ENCODE results near the gene VPS16. TPM values are rescaled to one million over a fixed set of nuclear protein-coding genes. Genes with fewer than 3 reads are reported as not detected.
"Not testable (repeated sequence)": the region's sequence is repeated elsewhere in the genome, so short reads cannot be mapped to it uniquely, and the experiment has no call there.

The VPS16 gene
- total and polyA plus RNA-seq, 2 donors = 37.0 to 93.3 TPM

DNA sequence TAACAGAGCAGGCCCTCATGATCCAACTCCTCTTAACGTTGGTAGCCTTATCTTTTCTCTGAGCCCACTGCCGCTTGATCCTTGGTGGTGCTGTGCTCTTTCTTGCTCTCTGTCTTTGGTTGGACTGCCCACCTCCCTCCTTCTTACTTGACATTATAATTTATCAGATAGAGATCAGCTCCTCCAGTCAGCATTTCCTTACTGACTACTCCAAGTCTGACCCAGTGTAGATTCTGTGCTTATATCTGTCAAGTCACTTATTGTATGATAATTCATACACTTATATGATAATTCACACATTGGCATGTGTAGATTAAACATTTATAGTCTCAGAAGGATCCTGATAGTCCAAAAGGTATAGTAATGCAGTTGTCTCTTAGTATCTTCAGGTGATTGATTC, 50.8 kb downstream of the VPS16 start:
- Histone ChIP-seq H3K4me3 (ENCODE audit: low read length in 2 of 2) (no peak overlapping the region), H3K36me3 (ENCODE audit: control insufficient read depth in 2 of 2, insufficient read depth in 2 of 2, low read length in 1 of 2) (peaks cover 0 to 3% of the 10 kb centered on the region in 2 donors), H3K9me3 (ENCODE audit: control insufficient read depth in 2 of 2, insufficient read depth in 1 of 2, low read length in 1 of 2) (peaks cover 0 to 15% of the 10 kb centered on the region in 2 donors), H3K27me3 (ENCODE audit: control insufficient read depth in 2 of 2, insufficient read depth in 1 of 2, low read length in 1 of 2) (no peaks in the 10 kb centered on the region), H3K4me1 (ENCODE audit: control insufficient read depth in 2 of 2, insufficient read depth in 2 of 2, low read length in 2 of 2) (peaks cover 0 to 2% of the 10 kb centered on the region in 2 donors), H3K27ac (ENCODE audit: low read depth in 1 of 2, low read length in 1 of 2) (no peak overlapping the region)
- DNase-seq (ENCODE audit: low read depth in 6 of 9, low spot score in 9 of 9) = no peak
- WGBS = 96% methylated on average over 2 of the region's 2 CpGs

DNA sequence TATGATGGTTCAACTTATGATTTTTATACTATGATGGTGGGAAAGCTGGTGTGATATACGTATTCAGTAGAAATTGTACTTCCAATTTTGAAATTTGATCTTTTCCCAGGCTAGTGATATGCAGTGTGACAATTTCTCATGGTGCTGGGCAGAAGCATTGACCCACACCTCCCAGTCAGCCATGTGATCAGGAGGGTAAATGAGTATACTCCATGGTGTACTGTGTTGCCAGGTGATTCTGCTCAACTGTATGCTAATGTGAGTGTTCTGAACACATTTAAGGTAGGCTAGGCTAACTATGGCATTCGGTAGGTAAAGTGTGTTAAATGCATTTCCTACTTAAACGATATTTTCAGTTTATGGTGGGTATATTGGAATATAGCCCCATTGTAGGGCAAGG, 51.8 kb downstream of the VPS16 start:
- WGBS = 98% methylated on average over 3 of the region's 3 CpGs
- Histone ChIP-seq H3K27ac (ENCODE audit: low read depth in 1 of 2, low read length in 1 of 2) (no peak overlapping the region), H3K27me3 (ENCODE audit: control insufficient read depth in 2 of 2, insufficient read depth in 1 of 2, low read length in 1 of 2) (no peaks in the 10 kb centered on the region), H3K4me3 (ENCODE audit: low read length in 2 of 2) (no peak overlapping the region), H3K36me3 (ENCODE audit: control insufficient read depth in 2 of 2, insufficient read depth in 2 of 2, low read length in 1 of 2) (peaks cover 0 to 3% of the 10 kb centered on the region in 2 donors), H3K9me3 (ENCODE audit: control insufficient read depth in 2 of 2, insufficient read depth in 1 of 2, low read length in 1 of 2) (peaks cover 0 to 15% of the 10 kb centered on the region in 2 donors), H3K4me1 (ENCODE audit: control insufficient read depth in 2 of 2, insufficient read depth in 2 of 2, low read length in 2 of 2) (peaks cover 0 to 2% of the 10 kb centered on the region in 2 donors)
- no peak for DNase-seq (ENCODE audit: low read depth in 6 of 9, low spot score in 9 of 9)

DNA sequence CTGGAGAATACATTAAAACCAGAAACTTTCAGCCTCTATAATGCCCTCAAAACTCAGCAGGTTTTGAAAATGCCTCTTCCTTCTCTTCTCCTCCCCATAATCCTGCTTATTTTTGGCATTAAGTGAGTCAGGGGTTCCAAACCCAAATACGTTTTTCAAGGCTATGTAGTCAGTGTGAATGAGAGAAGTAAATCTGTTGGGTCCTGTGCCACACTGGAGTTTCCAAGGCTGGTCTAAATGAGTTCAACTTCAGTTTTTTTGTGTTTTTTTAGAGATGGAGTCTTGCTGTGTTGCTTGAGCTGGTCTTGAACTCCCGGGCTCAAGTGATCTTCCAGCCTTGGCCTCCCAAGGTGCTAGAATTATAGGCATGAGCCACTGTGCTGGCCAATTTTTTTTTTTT, 53.7 kb downstream of the VPS16 start:
- no peaks in the 10 kb centered on the region for H3K4me1 ChIP-seq (ENCODE audit: control insufficient read depth in 2 of 2, insufficient read depth in 2 of 2, low read length in 2 of 2)
- WGBS = 94% methylated on average over 2 of the region's 2 CpGs
- no peaks in the 10 kb centered on the region for H3K27me3 ChIP-seq (ENCODE audit: control insufficient read depth in 2 of 2, insufficient read depth in 1 of 2, low read length in 1 of 2)
- peaks cover 0 to 3% of the 10 kb centered on the region in 2 donors for H3K36me3 ChIP-seq (ENCODE audit: control insufficient read depth in 2 of 2, insufficient read depth in 2 of 2, low read length in 1 of 2)
- H3K9me3 ChIP-seq (ENCODE audit: control insufficient read depth in 2 of 2, insufficient read depth in 1 of 2, low read length in 1 of 2) = peaks cover 0 to 15% of the 10 kb centered on the region in 2 donors
- no peak for DNase-seq (ENCODE audit: low read depth in 6 of 9, low spot score in 9 of 9)
- H3K27ac ChIP-seq (ENCODE audit: low read depth in 1 of 2, low read length in 1 of 2) = no peak overlapping the region
- no peak overlapping the region for H3K4me3 ChIP-seq (ENCODE audit: low read length in 2 of 2)

DNA sequence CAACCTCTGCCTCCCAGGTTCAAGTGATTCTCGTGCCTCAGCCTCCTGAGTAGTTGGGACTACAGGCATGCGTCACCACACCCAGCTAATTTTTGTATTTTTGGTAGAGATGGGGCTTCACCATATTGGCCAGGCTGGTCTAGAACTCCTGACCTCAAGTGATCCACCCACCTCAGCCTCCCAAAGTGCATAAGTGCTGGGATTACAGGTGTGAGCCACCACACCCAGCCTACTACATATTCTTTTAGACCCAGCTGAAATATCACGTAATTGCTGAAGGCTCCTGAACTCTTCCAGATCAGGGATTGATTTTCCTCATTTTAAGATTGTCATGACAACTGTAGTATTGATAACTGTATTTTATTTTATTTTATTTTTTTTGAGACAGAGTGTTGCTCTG, 54.6 kb downstream of the VPS16 start:
- WGBS = 95% methylated on average over 3 of the region's 3 CpGs
- H3K9me3 ChIP-seq (ENCODE audit: control insufficient read depth in 2 of 2, insufficient read depth in 1 of 2, low read length in 1 of 2) = peaks cover 0 to 15% of the 10 kb centered on the region in 2 donors
- not testable (repeated sequence) for H3K4me3 ChIP-seq (ENCODE audit: low read length in 2 of 2); H3K27ac ChIP-seq (ENCODE audit: low read depth in 1 of 2, low read length in 1 of 2); H3K4me1 ChIP-seq (ENCODE audit: control insufficient read depth in 2 of 2, insufficient read depth in 2 of 2, low read length in 2 of 2); DNase-seq (ENCODE audit: low read depth in 6 of 9, low spot score in 9 of 9); H3K36me3 ChIP-seq (ENCODE audit: control insufficient read depth in 2 of 2, insufficient read depth in 2 of 2, low read length in 1 of 2); H3K27me3 ChIP-seq (ENCODE audit: control insufficient read depth in 2 of 2, insufficient read depth in 1 of 2, low read length in 1 of 2)

DNA sequence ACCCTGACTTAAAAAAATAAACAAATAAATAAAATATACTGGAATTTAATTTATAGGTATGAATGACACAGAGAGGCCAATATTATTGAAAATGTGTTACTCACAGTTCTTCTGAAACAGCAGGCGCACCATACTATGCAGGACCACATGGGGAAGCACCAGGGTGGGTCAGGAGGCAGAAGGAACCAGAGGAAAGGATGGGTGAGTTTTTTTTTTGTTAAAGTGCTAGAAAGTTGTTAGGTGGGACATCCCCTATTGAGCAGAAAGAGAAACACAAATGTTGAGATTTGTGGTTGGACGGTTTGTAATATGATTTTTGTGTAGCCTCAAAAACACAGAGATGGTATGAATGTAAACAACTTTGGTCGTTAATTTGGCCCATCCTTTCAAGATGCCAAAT, 58.7 kb downstream of the VPS16 start:
- Histone ChIP-seq H3K9me3 (ENCODE audit: control insufficient read depth in 2 of 2, insufficient read depth in 1 of 2, low read length in 1 of 2) (peaks cover 0 to 14% of the 10 kb centered on the region in 2 donors), H3K27ac (ENCODE audit: low read depth in 1 of 2, low read length in 1 of 2) (no peak overlapping the region), H3K36me3 (ENCODE audit: control insufficient read depth in 2 of 2, insufficient read depth in 2 of 2, low read length in 1 of 2) (no peaks in the 10 kb centered on the region), H3K27me3 (ENCODE audit: control insufficient read depth in 2 of 2, insufficient read depth in 1 of 2, low read length in 1 of 2) (no peaks in the 10 kb centered on the region), H3K4me1 (ENCODE audit: control insufficient read depth in 2 of 2, insufficient read depth in 2 of 2, low read length in 2 of 2) (peaks cover 10 to 14% of the 10 kb centered on the region in 2 donors), H3K4me3 (ENCODE audit: low read length in 2 of 2) (no peak overlapping the region)
- no peak for DNase-seq (ENCODE audit: low read depth in 6 of 9, low spot score in 9 of 9)
- WGBS = 93% methylated on average over 3 of the region's 3 CpGs

DNA sequence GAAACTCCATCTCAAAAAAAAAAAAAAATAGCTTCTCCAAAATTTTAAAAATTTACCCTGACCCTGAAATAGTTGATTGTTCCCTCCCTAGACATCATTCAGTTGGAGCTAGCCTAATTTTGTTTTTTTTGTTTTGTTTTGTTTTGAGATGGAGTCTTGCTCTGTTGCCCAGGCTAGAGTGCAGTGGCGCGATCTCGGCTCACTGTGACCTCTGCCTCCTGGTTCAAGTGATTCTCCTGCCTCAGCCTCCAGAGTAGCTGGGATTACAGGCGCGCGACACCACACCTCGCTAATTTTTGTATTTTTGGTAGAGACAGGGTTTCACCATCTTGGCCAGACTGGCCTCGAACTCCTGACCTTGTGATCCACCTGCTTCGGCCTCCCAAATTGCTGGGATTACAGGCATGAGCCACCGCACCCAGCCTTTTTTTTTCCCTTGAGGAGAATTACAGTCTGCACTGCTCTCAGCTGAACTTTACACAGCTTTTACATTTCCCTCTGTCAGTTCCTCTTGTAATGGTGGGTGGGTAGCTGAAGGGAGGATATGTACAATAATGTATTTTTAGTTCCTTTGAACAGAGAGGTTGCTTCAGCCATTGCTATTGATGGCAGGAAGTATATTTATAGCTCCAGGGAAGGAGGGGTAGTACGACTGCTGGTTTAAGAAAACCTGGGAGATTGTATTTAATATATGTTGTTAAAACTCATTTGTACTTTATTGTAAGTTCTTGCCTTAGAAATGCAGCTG, 60.5 kb downstream of the VPS16 start:
- H3K36me3 ChIP-seq (ENCODE audit: control insufficient read depth in 2 of 2, insufficient read depth in 2 of 2, low read length in 1 of 2) = no peaks in the 10 kb centered on the region
- H3K27ac ChIP-seq (ENCODE audit: low read depth in 1 of 2, low read length in 1 of 2) = peak overlapping the region in 1 of 2 donors; percentile 59
- H3K4me1 ChIP-seq (ENCODE audit: control insufficient read depth in 2 of 2, insufficient read depth in 2 of 2, low read length in 2 of 2) = peaks cover 10 to 14% of the 10 kb centered on the region in 2 donors
- H3K27me3 ChIP-seq (ENCODE audit: control insufficient read depth in 2 of 2, insufficient read depth in 1 of 2, low read length in 1 of 2) = no peaks in the 10 kb centered on the region
- 68% methylated on average over 11 of the region's 11 CpGs for WGBS
- H3K4me3 ChIP-seq (ENCODE audit: low read length in 2 of 2) = no peak overlapping the region
- peak; percentile 16 to 71 (median 38) for DNase-seq (ENCODE audit: low read depth in 6 of 9, low spot score in 9 of 9)
- H3K9me3 ChIP-seq (ENCODE audit: control insufficient read depth in 2 of 2, insufficient read depth in 1 of 2, low read length in 1 of 2) = no peaks in the 10 kb centered on the region

DNA sequence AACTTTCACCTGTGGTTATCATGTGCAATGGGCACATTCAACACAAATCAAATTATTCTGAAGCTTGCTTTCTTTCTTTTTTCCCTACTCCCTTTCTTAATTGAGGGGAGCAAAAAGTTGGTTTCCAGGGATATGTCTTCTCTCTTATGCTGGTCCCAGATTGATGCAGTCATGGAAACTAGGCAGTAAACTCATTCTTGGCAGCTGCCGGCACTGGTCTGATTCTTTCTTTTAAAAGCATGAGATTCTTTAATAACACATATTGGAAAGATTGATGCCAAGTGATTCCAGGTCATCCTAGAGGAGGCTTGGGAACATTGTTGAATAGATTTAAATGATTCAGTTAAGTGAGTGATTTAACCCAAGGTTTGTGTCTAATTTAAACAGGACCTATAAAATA, 61.7 kb downstream of the VPS16 start:
- no peaks in the 10 kb centered on the region for H3K9me3 ChIP-seq (ENCODE audit: control insufficient read depth in 2 of 2, insufficient read depth in 1 of 2, low read length in 1 of 2)
- peaks cover 10 to 14% of the 10 kb centered on the region in 2 donors for H3K4me1 ChIP-seq (ENCODE audit: control insufficient read depth in 2 of 2, insufficient read depth in 2 of 2, low read length in 2 of 2)
- 0% methylated on average over 1 of the region's 1 CpG for WGBS
- H3K27me3 ChIP-seq (ENCODE audit: control insufficient read depth in 2 of 2, insufficient read depth in 1 of 2, low read length in 1 of 2) = no peaks in the 10 kb centered on the region
- no peaks in the 10 kb centered on the region for H3K36me3 ChIP-seq (ENCODE audit: control insufficient read depth in 2 of 2, insufficient read depth in 2 of 2, low read length in 1 of 2)
- H3K27ac ChIP-seq (ENCODE audit: low read depth in 1 of 2, low read length in 1 of 2) = peak overlapping the region in 1 of 2 donors; percentile 32
- H3K4me3 ChIP-seq (ENCODE audit: low read length in 2 of 2) = no peak overlapping the region
- no peak for DNase-seq (ENCODE audit: low read depth in 6 of 9, low spot score in 9 of 9)

DNA sequence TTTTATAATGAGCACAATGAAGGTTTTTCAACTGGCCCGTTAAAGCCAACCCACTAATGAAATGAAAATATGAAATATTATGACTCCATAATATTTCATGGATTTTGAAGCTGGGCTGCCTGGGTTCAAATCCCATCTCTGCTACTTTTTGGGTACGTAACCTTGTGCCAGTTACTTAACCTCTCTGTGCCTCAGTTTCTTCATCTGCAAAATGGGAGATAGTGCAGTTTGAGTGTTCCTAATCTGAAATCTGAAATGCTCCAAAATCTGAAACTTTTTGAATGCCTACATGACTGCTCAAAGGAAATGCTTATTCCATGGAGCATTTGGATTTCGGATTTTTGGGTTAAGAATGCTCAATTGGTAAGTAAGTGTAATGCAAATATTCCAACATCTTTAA, 62.3 kb downstream of the VPS16 start:
- H3K27me3 ChIP-seq (ENCODE audit: control insufficient read depth in 2 of 2, insufficient read depth in 1 of 2, low read length in 1 of 2) = no peaks in the 10 kb centered on the region
- no peaks in the 10 kb centered on the region for H3K9me3 ChIP-seq (ENCODE audit: control insufficient read depth in 2 of 2, insufficient read depth in 1 of 2, low read length in 1 of 2)
- H3K4me3 ChIP-seq (ENCODE audit: low read length in 2 of 2) = no peak overlapping the region
- no peaks in the 10 kb centered on the region for H3K36me3 ChIP-seq (ENCODE audit: control insufficient read depth in 2 of 2, insufficient read depth in 2 of 2, low read length in 1 of 2)
- peaks cover 10 to 14% of the 10 kb centered on the region in 2 donors for H3K4me1 ChIP-seq (ENCODE audit: control insufficient read depth in 2 of 2, insufficient read depth in 2 of 2, low read length in 2 of 2)
- H3K27ac ChIP-seq (ENCODE audit: low read depth in 1 of 2, low read length in 1 of 2) = no peak overlapping the region
- no peak for DNase-seq (ENCODE audit: low read depth in 6 of 9, low spot score in 9 of 9)
- over 99% methylated on average over 3 of the region's 3 CpGs for WGBS

DNA sequence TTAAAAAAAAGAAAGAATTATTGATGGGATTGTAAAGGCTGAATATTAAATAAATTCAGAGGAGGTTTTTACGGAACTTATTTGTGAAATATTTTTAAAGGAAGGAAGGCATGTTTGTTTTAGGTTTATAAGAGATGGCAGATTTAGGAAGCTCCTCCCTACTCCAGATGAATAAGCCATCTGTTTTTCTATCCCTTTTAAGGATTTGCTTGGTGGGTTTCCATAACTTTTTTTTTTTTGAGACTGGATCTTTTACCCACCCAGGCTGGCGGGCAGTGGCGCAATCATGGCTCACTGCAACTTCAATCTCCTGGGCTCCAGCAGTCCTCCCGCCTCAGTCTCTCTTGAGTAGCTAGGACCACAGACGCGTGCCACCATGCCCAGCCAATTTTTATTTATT, 63.1 kb downstream of the VPS16 start:
- H3K9me3 ChIP-seq (ENCODE audit: control insufficient read depth in 2 of 2, insufficient read depth in 1 of 2, low read length in 1 of 2) = no peaks in the 10 kb centered on the region
- no peak for DNase-seq (ENCODE audit: low read depth in 6 of 9, low spot score in 9 of 9)
- H3K27ac ChIP-seq (ENCODE audit: low read depth in 1 of 2, low read length in 1 of 2) = no peak overlapping the region
- H3K27me3 ChIP-seq (ENCODE audit: control insufficient read depth in 2 of 2, insufficient read depth in 1 of 2, low read length in 1 of 2) = no peaks in the 10 kb centered on the region
- H3K36me3 ChIP-seq (ENCODE audit: control insufficient read depth in 2 of 2, insufficient read depth in 2 of 2, low read length in 1 of 2) = no peaks in the 10 kb centered on the region
- H3K4me3 ChIP-seq (ENCODE audit: low read length in 2 of 2) = no peak overlapping the region
- peaks cover 10 to 14% of the 10 kb centered on the region in 2 donors for H3K4me1 ChIP-seq (ENCODE audit: control insufficient read depth in 2 of 2, insufficient read depth in 2 of 2, low read length in 2 of 2)
- 98% methylated on average over 6 of the region's 6 CpGs for WGBS
